K562 (cell line): ENCODE data around the gene LPAR2.

Experiments
- EP300 ChIP-seq: IDR thresholded peaks from 2 replicates; pipeline ENCODE4 v1.6.1; 2012; ENCODE audit warnings: low read length, improper control_type of control experiment
- EP400 ChIP-seq: fragments of 450-650 bp; IDR thresholded peaks from 2 replicates; pipeline ENCODE4 v1.6.1; 2017; ENCODE audit warnings: antibody characterized with exemption, mild to moderate bottlenecking, moderate library complexity
- HNRNPK ChIP-seq: fragments of 200-400 bp; formaldehyde crosslinking; IDR thresholded peaks from one replicate; pipeline ENCODE4 v1.6.1; 2018; ENCODE audit warnings: mild to moderate bottlenecking, low read depth, low read length; ENCODE audit not compliant: poor library complexity, severe bottlenecking
- PHB2 ChIP-seq: fragments of 450-650 bp; IDR thresholded peaks from 2 replicates; pipeline ENCODE4 v1.6.1; 2017; ENCODE audit warnings: low read depth
- SAFB ChIP-seq: fragments of 200-400 bp; formaldehyde crosslinking; IDR thresholded peaks from 2 replicates; pipeline ENCODE4 v1.6.1; 2017; ENCODE audit warnings: low read depth, low read length, borderline replicate concordance
- SP1 ChIP-seq: sonication (generic); formaldehyde crosslinking; IDR thresholded peaks from 2 replicates; pipeline ENCODE4 v1.8.1; 2022; ENCODE audit warnings: mild to moderate bottlenecking, missing genetic modification reagents
- SREBF2 ChIP-seq: sonication (generic); formaldehyde crosslinking; IDR thresholded peaks from 2 replicates; pipeline ENCODE4 v1.4.0; 2020; ENCODE audit warnings: mild to moderate bottlenecking, missing genetic modification reagents
- SRSF9 ChIP-seq: fragments of 200-400 bp; formaldehyde crosslinking; IDR thresholded peaks from 2 replicates; pipeline ENCODE4 v1.6.1; 2017; ENCODE audit warnings: low read depth, low read length, borderline replicate concordance
- TCF7L2 ChIP-seq: fragments of 150-350 bp; IDR thresholded peaks from 2 replicates; pipeline ENCODE4 v1.6.1; 2016; ENCODE audit warnings: low read depth, mild to moderate bottlenecking, low read length, moderate library complexity
- TGIF2 ChIP-seq: sonication (generic); formaldehyde crosslinking; IDR thresholded peaks from 2 replicates; pipeline ENCODE4 v1.8.1; 2022; ENCODE audit warnings: mild to moderate bottlenecking, missing genetic modification reagents, moderate library complexity

GRCh38 chr19:19602713-19603324, 25.2 kb downstream of the LPAR2 start:
- TF ChIP-seq EP400, result no peak
- TF ChIP-seq PHB2, result no peak
- TF ChIP-seq SP1 (CRISPR knock-in tag), result no peak
- TF ChIP-seq TGIF2 (CRISPR knock-in tag), result no peak
- no peak for TF ChIP-seq EP300
- TF ChIP-seq TCF7L2, result no peak
- no peak for TF ChIP-seq HNRNPK
- TF ChIP-seq SRSF9, result no peak
- TF ChIP-seq SAFB, result no peak
- TF ChIP-seq SREBF2 (CRISPR knock-in tag), result no peak
